K562 (cell line): ENCODE data around the gene ATP10B.

Experiments used
- ATF3 ChIP-seq, 2 experiments: fragments of 450-650 bp in 1 of 2; sonication (generic) in 1 of 2; formaldehyde crosslinking in 1 of 2; IDR thresholded peaks in 1 of 2; conservative IDR thresholded peaks in 1 of 2; 2 replicates each; pipeline versions ENCODE4 v1.6.1 to v1.8.1; 2016 to 2023; ENCODE audit warnings: mild to moderate bottlenecking in 2 of 2, moderate library complexity in 2 of 2, inconsistent platforms in 1 of 2, missing genetic modification reagents in 1 of 2
- CEBPB ChIP-seq: fragments of 450-650 bp; IDR thresholded peaks from 2 replicates; pipeline ENCODE4 v1.6.1; 2016; ENCODE audit warnings: missing genetic modification characterization, missing compliant biosample characterization
- ESRRA ChIP-seq: fragments of 450-650 bp; IDR thresholded peaks from 2 replicates; pipeline ENCODE4 v1.6.1; 2014; ENCODE audit warnings: low read depth, mild to moderate bottlenecking, moderate library complexity, borderline replicate concordance
- GATAD2A ChIP-seq: fragments of 450-650 bp; IDR thresholded peaks from 2 replicates; pipeline ENCODE4 v1.6.1; 2017
- HOMEZ ChIP-seq: fragments of 250-450 bp; sonication (Bioruptor Pico); IDR thresholded peaks from 2 replicates; pipeline ENCODE4 v1.4.0; 2020; ENCODE audit warnings: mild to moderate bottlenecking, moderate library complexity
- POLR2A ChIP-seq: fragments of 450-650 bp; conservative IDR thresholded peaks from 2 replicates; pipeline ENCODE4 v1.6.1; 2016
- POLR2AphosphoS5 ChIP-seq: IDR thresholded peaks from 2 replicates; pipeline ENCODE4 v1.6.1; 2011; ENCODE audit warnings: mild to moderate bottlenecking, low read depth, low read length, moderate library complexity; ENCODE audit not compliant: control insufficient read depth, insufficient read depth
- SIN3A ChIP-seq, 2 experiments: fragments of 150-350 bp in 1 of 2; IDR thresholded peaks; 2 replicates each; pipeline ENCODE4 v1.6.1; 2011 to 2016; ENCODE audit warnings: borderline replicate concordance in 2 of 2, low read depth in 2 of 2, low read length in 2 of 2, mild to moderate bottlenecking in 2 of 2, moderate library complexity in 2 of 2; ENCODE audit not compliant: control insufficient read depth in 1 of 2
- TAF1 ChIP-seq: IDR thresholded peaks from 2 replicates; pipeline ENCODE4 v1.6.1; 2011; ENCODE audit warnings: mild to moderate bottlenecking, low read length, moderate library complexity; ENCODE audit not compliant: insufficient read depth, control insufficient read depth, severe bottlenecking; ENCODE audit errors: extremely low read depth
- U2AF1 ChIP-seq: fragments of 200-400 bp; formaldehyde crosslinking; optimal IDR thresholded peaks from 2 replicates; pipeline ENCODE3; 2017; ENCODE audit warnings: mild to moderate bottlenecking, low read depth, low read length, moderate library complexity
- ZBTB7A ChIP-seq: IDR thresholded peaks from 2 replicates; pipeline ENCODE4 v1.6.1; 2011; ENCODE audit warnings: low read depth, mild to moderate bottlenecking, low read length, moderate library complexity, borderline replicate concordance; ENCODE audit not compliant: control insufficient read depth
- TF ChIP-seq, protein P1 (sequence below): sonication (generic); formaldehyde crosslinking; IDR thresholded peaks from 2 replicates; pipeline ENCODE4 v1.8.1; 2023; ENCODE audit warnings: mild to moderate bottlenecking, missing genetic modification reagents

- TF ChIP-seq POLR2AphosphoS5 (no peak), ZBTB7A (no peak), HOMEZ (no peak), POLR2A (no peak), TAF1 (no peak), ESRRA (no peak), SIN3A (IDR thresholded peaks at IDR 0.05; ENCODE audit: borderline replicate concordance in 2 of 2, control insufficient read depth in 1 of 2, low read depth in 2 of 2, low read length in 2 of 2) (no peak), ATF3 (IDR thresholded peaks at IDR 0.05) (no peak), ATF3 (CRISPR knock-in tag; conservative IDR thresholded peaks at IDR 0.05) (no peak), CEBPB (tag) (no peak), GATAD2A (no peak), U2AF1 (no peak)
- TF ChIP-seq, protein P1, sequence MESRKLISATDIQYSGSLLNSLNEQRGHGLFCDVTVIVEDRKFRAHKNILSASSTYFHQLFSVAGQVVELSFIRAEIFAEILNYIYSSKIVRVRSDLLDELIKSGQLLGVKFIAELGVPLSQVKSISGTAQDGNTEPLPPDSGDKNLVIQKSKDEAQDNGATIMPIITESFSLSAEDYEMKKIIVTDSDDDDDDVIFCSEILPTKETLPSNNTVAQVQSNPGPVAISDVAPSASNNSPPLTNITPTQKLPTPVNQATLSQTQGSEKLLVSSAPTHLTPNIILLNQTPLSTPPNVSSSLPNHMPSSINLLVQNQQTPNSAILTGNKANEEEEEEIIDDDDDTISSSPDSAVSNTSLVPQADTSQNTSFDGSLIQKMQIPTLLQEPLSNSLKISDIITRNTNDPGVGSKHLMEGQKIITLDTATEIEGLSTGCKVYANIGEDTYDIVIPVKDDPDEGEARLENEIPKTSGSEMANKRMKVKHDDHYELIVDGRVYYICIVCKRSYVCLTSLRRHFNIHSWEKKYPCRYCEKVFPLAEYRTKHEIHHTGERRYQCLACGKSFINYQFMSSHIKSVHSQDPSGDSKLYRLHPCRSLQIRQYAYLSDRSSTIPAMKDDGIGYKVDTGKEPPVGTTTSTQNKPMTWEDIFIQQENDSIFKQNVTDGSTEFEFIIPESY (CRISPR knock-in tag): no peak
Observed at GRCh38 chr5:160616712-160617497, 235.1 kb downstream of the ATP10B start.
